EL (cell line): ENCODE measurements around the gene BZW1.
"Not testable (repeated sequence)": the region's sequence is repeated elsewhere in the genome, so short reads cannot be mapped to it uniquely, and the experiment has no call there.

ENCODE experiments used
- DNase-seq: peaks from one replicate; pipeline ENCODE4 v3.0.0-alpha.2; 2016

Gene BZW1

GRCh38 chr2:200794143-200794542, 17.6 kb upstream of the BZW1 start:
- no peak for DNase-seq

GRCh38 chr2:200795028-200795440, 16.7 kb upstream of the BZW1 start:
- no peak for DNase-seq

- no peak for DNase-seq
These were observed 15.1 kb upstream of the BZW1 start for GRCh38 chr2:200796561-200796960.

GRCh38 chr2:200797242-200797770, 14.4 kb upstream of the BZW1 start:
- no peak for DNase-seq

GRCh38 chr2:200798514-200798913, 13.2 kb upstream of the BZW1 start:
- DNase-seq = no peak

- no peak for DNase-seq
These were observed 11.3 kb upstream of the BZW1 start for GRCh38 chr2:200800458-200800857.

- DNase-seq = not testable (repeated sequence)
These were observed 10.3 kb upstream of the BZW1 start for GRCh38 chr2:200801431-200801830.

- no peak for DNase-seq
These were observed 2.0 kb upstream of the BZW1 start for GRCh38 chr2:200809506-200810251.

- DNase-seq = peak; percentile 74
These were observed 1.3 kb upstream of the BZW1 start for GRCh38 chr2:200810252-200810997.

- DNase-seq = no peak
These were observed 745 bp upstream of the BZW1 start for GRCh38 chr2:200810998-200811332.

- DNase-seq = peak; percentile 72
These were observed 662 bp downstream of the BZW1 start for GRCh38 chr2:200812122-200813022.

GRCh38 chr2:200814276-200814815, 2.6 kb downstream of the BZW1 start:
- DNase-seq = no peak

GRCh38 chr2:200814917-200815316, 3.2 kb downstream of the BZW1 start:
- DNase-seq = no peak

- DNase-seq = peak; percentile 27
These were observed 7.0 kb downstream of the BZW1 start for GRCh38 chr2:200818732-200819131.

- DNase-seq = no peak
These were observed 9.0 kb downstream of the BZW1 start for GRCh38 chr2:200820573-200821234.

- no peak for DNase-seq
These were observed 10.1 kb downstream of the BZW1 start for GRCh38 chr2:200821686-200822245.

- DNase-seq = no peak
These were observed 16.4 kb downstream of the BZW1 start for GRCh38 chr2:200828104-200828503.

GRCh38 chr2:200828572-200829257, 17.0 kb downstream of the BZW1 start:
- no peak for DNase-seq

- DNase-seq = no peak
These were observed 17.5 kb downstream of the BZW1 start for GRCh38 chr2:200829258-200829655.

GRCh38 chr2:200834701-200835100, 23.0 kb downstream of the BZW1 start:
- DNase-seq = no peak

- no peak for DNase-seq
These were observed 27.8 kb downstream of the BZW1 start for GRCh38 chr2:200839513-200839912.
